Liver (tissue), 9 donors: ENCODE measurements around the gene SALL3. TPM values are rescaled to one million over a fixed set of nuclear protein-coding genes. Genes with fewer than 3 reads are reported as not detected.

ENCODE experiments used
- DNase-seq: peaks from one replicate; pipeline ENCODE4 v3.0.0-alpha.2; 2017; ENCODE audit warnings: low spot score
- H3K27ac ChIP-seq, 2 donors: one replicate each; pipeline ENCODE4 v1.7.0; 2013; ENCODE audit warnings: inconsistent platforms in 2 of 2, low read length in 2 of 2, control low read depth in 1 of 2, low read depth in 1 of 2, mild to moderate bottlenecking in 1 of 2
- H3K27me3 ChIP-seq, 4 donors: one replicate each; pipeline versions ENCODE4 v1.6.1 to v1.7.0; 2013; ENCODE audit warnings: low read length in 3 of 4, inconsistent platforms in 1 of 4, mild to moderate bottlenecking in 1 of 4, moderate library complexity in 1 of 4; ENCODE audit not compliant: control insufficient read depth in 4 of 4, insufficient read depth in 4 of 4
- H3K36me3 ChIP-seq, 4 donors: one replicate each; pipeline versions ENCODE4 v1.6.1 to v1.7.0; 2013; ENCODE audit warnings: low read length in 3 of 4, mild to moderate bottlenecking in 3 of 4, low read depth in 1 of 4, moderate library complexity in 1 of 4; ENCODE audit not compliant: control insufficient read depth in 4 of 4, insufficient read depth in 3 of 4
- H3K4me1 ChIP-seq, 4 donors: one replicate each; pipeline versions ENCODE4 v1.6.1 to v1.7.0; 2013; ENCODE audit warnings: low read length in 3 of 4, mild to moderate bottlenecking in 3 of 4, moderate library complexity in 1 of 4; ENCODE audit not compliant: control insufficient read depth in 4 of 4, insufficient read depth in 4 of 4
- H3K4me3 ChIP-seq, 3 donors: one replicate each; pipeline versions ENCODE4 v1.6.1 to v1.7.0; 2013; ENCODE audit warnings: low read length in 3 of 3, control low read depth in 1 of 3, low read depth in 1 of 3, mild to moderate bottlenecking in 1 of 3
- H3K9ac ChIP-seq, 2 donors: one replicate each; pipeline ENCODE4 v1.7.0; 2013; ENCODE audit warnings: low read length in 2 of 2, mild to moderate bottlenecking in 2 of 2, moderate library complexity in 2 of 2, control low read depth in 1 of 2, low read depth in 1 of 2
- H3K9me3 ChIP-seq, 4 donors: one replicate each; pipeline versions ENCODE4 v1.6.1 to v1.7.0; 2013; ENCODE audit warnings: low read length in 3 of 4; ENCODE audit not compliant: control insufficient read depth in 4 of 4
- ATF3 ChIP-seq: IDR thresholded peaks from 2 replicates; pipeline ENCODE4 v1.6.1; 2016; ENCODE audit warnings: antibody characterized with exemption
- CTCF ChIP-seq: fragments of 150-350 bp; IDR thresholded peaks from 2 replicates; pipeline ENCODE4 v1.5.1; 2017; ENCODE audit warnings: improper control_type of control experiment, low read depth, low read length; ENCODE audit not compliant: missing input control
- EGR1 ChIP-seq, 2 donors: IDR thresholded peaks; 2 replicates each; pipeline ENCODE4 v1.6.1; 2016 to 2018; ENCODE audit warnings: antibody characterized with exemption in 2 of 2, low read depth in 2 of 2
- FOXA1 ChIP-seq: IDR thresholded peaks from 2 replicates; pipeline ENCODE4 v1.6.1; 2016; ENCODE audit warnings: antibody characterized with exemption
- FOXA2 ChIP-seq: IDR thresholded peaks from 2 replicates; pipeline ENCODE4 v1.6.1; 2016; ENCODE audit warnings: antibody characterized with exemption
- GABPA ChIP-seq, 2 donors: IDR thresholded peaks in 1 of 2; conservative IDR thresholded peaks in 1 of 2; 2 replicates each; pipeline ENCODE4 v1.6.1; 2016; ENCODE audit warnings: antibody characterized with exemption in 2 of 2, mild to moderate bottlenecking in 1 of 2, moderate library complexity in 1 of 2
- HNF4A ChIP-seq, 2 donors: conservative IDR thresholded peaks; 2 replicates each; pipeline ENCODE4 v1.6.1; 2016; ENCODE audit warnings: antibody characterized with exemption in 2 of 2, mild to moderate bottlenecking in 2 of 2
- HNF4G ChIP-seq: IDR thresholded peaks from 2 replicates; pipeline ENCODE4 v1.6.1; 2016; ENCODE audit warnings: antibody characterized with exemption
- MAX ChIP-seq: IDR thresholded peaks from 2 replicates; pipeline ENCODE4 v1.6.1; 2016; ENCODE audit warnings: antibody characterized with exemption
- NR2F2 ChIP-seq: IDR thresholded peaks from 2 replicates; pipeline ENCODE4 v1.6.1; 2016; ENCODE audit warnings: antibody characterized with exemption
- RAD21 ChIP-seq, 2 donors: IDR thresholded peaks; 2 replicates each; pipeline ENCODE4 v1.6.1; 2016; ENCODE audit warnings: antibody characterized with exemption in 2 of 2, mild to moderate bottlenecking in 2 of 2
- REST ChIP-seq: IDR thresholded peaks from 2 replicates; pipeline ENCODE4 v1.6.1; 2016; ENCODE audit warnings: antibody characterized with exemption, mild to moderate bottlenecking
- SP1 ChIP-seq: IDR thresholded peaks from 2 replicates; pipeline ENCODE4 v1.6.1; 2018; ENCODE audit warnings: antibody characterized with exemption, mild to moderate bottlenecking
- ZBTB33 ChIP-seq: IDR thresholded peaks from 2 replicates; pipeline ENCODE4 v1.6.1; 2016; ENCODE audit warnings: antibody characterized with exemption
- WGBS: extraction: QIAGEN DNeasy Blood & Tissue Kit; methylation state at CpG from one replicate; pipeline ENCODE4 v1.1.7; 2013; 5-methylcytosine and 5-hydroxymethylcytosine counted together
- polyA plus RNA-seq, 2 donors: library from polyadenylated mRNA; stranded (reverse) in 1 of 2; unstranded in 1 of 2; fragments of 200-250 nt in 1 of 2; fragments of >200 nt in 1 of 2; fragmentation: Nextera tagmentation in 1 of 2; extraction: Ambion mirVana in 1 of 2; gene quantifications; one replicate each; pipeline versions ENCODE4 v1.2.1 to v1.2.3, GENCODE V29; 2013 to 2015
- total RNA-seq, 2 donors: library from RNA; depleted of rRNA; stranded (reverse); fragments of >200 nt; gene quantifications; one replicate each; pipeline ENCODE4 v1.2.3, GENCODE V29; 2014
- donor health status: healthy.
- donor health status: healthy.
- donor health status: healthy.
- donor health status: healthy.
- donor health status: healthy.

Gene SALL3
- total and polyA plus RNA-seq, 4 donors, result not detected

GRCh38 chr18:78965917-78966792 lies 13.5 kb upstream of the SALL3 start:
- TF ChIP-seq NR2F2 (no peak), HNF4G (no peak)
- no peaks in the 10 kb centered on the region for H3K36me3 ChIP-seq
- WGBS, result 82% methylated on average over 18 of the region's 18 CpGs
- no peaks in the 10 kb centered on the region for H3K4me1 ChIP-seq
- H3K27ac ChIP-seq, result no peak overlapping the region
- peaks cover 0 to 13% (median 4%) of the 10 kb centered on the region in 4 donors for H3K9me3 ChIP-seq
- H3K9ac ChIP-seq, result no peak overlapping the region
- H3K27me3 ChIP-seq, result peaks cover 0 to 7% (median 0%) of the 10 kb centered on the region in 4 donors
- DNase-seq, result no peak
- no peak overlapping the region for H3K4me3 ChIP-seq

- peaks cover 0 to 13% (median 4%) of the 10 kb centered on the region in 4 donors for H3K9me3 ChIP-seq
- H3K4me1 ChIP-seq, result no peaks in the 10 kb centered on the region
- 71% methylated on average over 1 of the region's 1 CpG for WGBS
- H3K27me3 ChIP-seq, result peaks cover 0 to 13% (median 2%) of the 10 kb centered on the region in 4 donors
- H3K36me3 ChIP-seq, result no peaks in the 10 kb centered on the region
- no peak overlapping the region for H3K9ac ChIP-seq
- no peak for TF ChIP-seq SP1
- TF ChIP-seq ZBTB33, result no peak
- TF ChIP-seq CTCF, result no peak
- no peak for TF ChIP-seq NR2F2
- no peak for TF ChIP-seq HNF4A (conservative IDR thresholded peaks at IDR 0.05)
- no peak for TF ChIP-seq GABPA (IDR thresholded peaks at IDR 0.05 in 1 of 2, conservative IDR thresholded peaks at IDR 0.05 in 1 of 2)
- no peak for TF ChIP-seq FOXA1
- TF ChIP-seq ATF3, result no peak
- no peak for TF ChIP-seq MAX
- TF ChIP-seq REST, result no peak
- TF ChIP-seq FOXA2, result no peak
- no peak for TF ChIP-seq RAD21 (IDR thresholded peaks at IDR 0.05)
- no peak for TF ChIP-seq EGR1 (IDR thresholded peaks at IDR 0.05; ENCODE audit: low read depth in 2 of 2)
- H3K4me3 ChIP-seq, result no peak overlapping the region
- DNase-seq, result no peak
- H3K27ac ChIP-seq, result no peak overlapping the region
These were observed 12.9 kb upstream of the SALL3 start for GRCh38 chr18:78966793-78967106.
